OCI-LY1 (cell line): Measurements from ENCODE around the gene KLK11.

Experiments used
- H2AFZ ChIP-seq: fragments of 200-600 bp; sonication (generic), shearing (Covaris generic); 2 replicates; pipeline ENCODE4 v1.6.0; 2014; ENCODE audit warnings: antibody characterized with exemption, mild to moderate bottlenecking, low read length
- H3F3A ChIP-seq: fragments of 200-600 bp; sonication (generic), shearing (Covaris generic); 2 replicates; pipeline ENCODE4 v1.6.0; 2014; ENCODE audit warnings: mild to moderate bottlenecking, antibody characterized with exemption, low read length, moderate library complexity; ENCODE audit not compliant: insufficient read depth
- H3K27ac ChIP-seq: fragments of 200-600 bp; sonication (generic); 2 replicates; pipeline ENCODE4 v1.5.1; 2014; ENCODE audit warnings: low read length, mixed run types, mild to moderate bottlenecking, low read depth; ENCODE audit not compliant: poor library complexity, severe bottlenecking
- H3K27me3 ChIP-seq: fragments of 200-600 bp; sonication (generic); 2 replicates; pipeline ENCODE4 v1.6.0; 2014; ENCODE audit warnings: antibody characterized with exemption, mild to moderate bottlenecking, low read length, moderate library complexity; ENCODE audit not compliant: insufficient read depth
- H3K36me3 ChIP-seq: fragments of 200-600 bp; sonication (generic); 2 replicates; pipeline ENCODE4 v1.6.1; 2014; ENCODE audit warnings: mild to moderate bottlenecking, antibody characterized with exemption, low read length, moderate library complexity, mixed read lengths; ENCODE audit not compliant: insufficient read depth
- H3K4me1 ChIP-seq: fragments of 200-600 bp; sonication (generic); 2 replicates; pipeline ENCODE4 v1.5.1; 2014; ENCODE audit warnings: mild to moderate bottlenecking, low read length, moderate library complexity; ENCODE audit not compliant: insufficient read depth, severe bottlenecking
- H3K4me2 ChIP-seq: fragments of 200-600 bp; sonication (generic), shearing (Covaris generic); 2 replicates; pipeline ENCODE4 v1.6.1; 2014; ENCODE audit warnings: low read length
- H3K4me3 ChIP-seq: fragments of 200-600 bp; sonication (generic); 2 replicates; pipeline ENCODE4 v1.5.1; 2014; ENCODE audit warnings: low read length, low read depth, mild to moderate bottlenecking, mixed read lengths; ENCODE audit not compliant: poor library complexity, severe bottlenecking
- H3K79me2 ChIP-seq: fragments of 200-600 bp; shearing (Covaris generic); 2 replicates; pipeline ENCODE4 v1.6.1; 2016; ENCODE audit warnings: mixed run types, low read length, mixed read lengths; ENCODE audit not compliant: insufficient read depth
- H3K9ac ChIP-seq: fragments of 200-600 bp; sonication (generic), shearing (Covaris generic); 2 replicates; pipeline ENCODE4 v1.6.1; 2014; ENCODE audit warnings: mild to moderate bottlenecking, low read length, mixed read lengths
- H3K9me2 ChIP-seq: fragments of 200-600 bp; sonication (generic), shearing (Covaris generic); 2 replicates; pipeline ENCODE4 v1.6.1; 2014; ENCODE audit warnings: low read depth, mild to moderate bottlenecking, low read length, mixed read lengths
- H3K9me3 ChIP-seq: fragments of 200-600 bp; shearing (Covaris generic); 2 replicates; pipeline ENCODE4 v1.6.1; 2014; ENCODE audit warnings: low read length, mixed read lengths
- H4K20me1 ChIP-seq: fragments of 200-600 bp; sonication (generic), shearing (Covaris generic); 2 replicates; pipeline ENCODE4 v1.6.0; 2016; ENCODE audit warnings: mild to moderate bottlenecking, low read length; ENCODE audit not compliant: insufficient read depth
- EZH2 ChIP-seq: fragments of 200-600 bp; sonication (generic), shearing (Covaris generic); IDR thresholded peaks from 2 replicates; pipeline ENCODE4 v1.8.0; 2017; ENCODE audit warnings: borderline replicate concordance, mixed run types, mild to moderate bottlenecking, antibody characterized with exemption, low read length, moderate library complexity, mixed read lengths
- TF ChIP-seq, protein P1 (sequence below): fragments of 200-600 bp; sonication (generic), shearing (Covaris generic); IDR thresholded peaks from 2 replicates; pipeline ENCODE4 v1.5.1; 2017; ENCODE audit warnings: mild to moderate bottlenecking, antibody characterized with exemption, low read length, moderate library complexity, mixed read lengths

Gene KLK11

DNA sequence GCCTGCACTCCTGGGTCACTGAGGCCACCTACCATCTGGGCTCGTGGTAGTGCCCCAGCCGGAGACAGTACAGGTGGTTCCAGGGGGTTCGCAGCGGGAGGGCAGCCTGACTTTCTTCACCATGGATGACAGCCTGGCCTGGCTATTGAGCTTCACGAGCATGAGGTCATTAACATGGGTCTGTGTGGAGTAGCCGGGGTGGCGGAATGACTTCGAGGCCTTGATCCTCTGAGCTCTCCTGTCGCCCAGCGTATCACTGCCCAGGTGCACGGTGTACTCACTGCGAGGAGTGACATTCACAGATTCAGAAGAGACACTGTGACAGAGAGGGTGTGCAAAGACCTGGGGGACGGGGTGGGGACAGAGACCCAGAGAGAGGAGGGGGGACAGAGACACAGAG lies 46.2 kb downstream of the KLK11 start:
- Histone ChIP-seq H4K20me1 (no peaks in the 10 kb centered on the region), H3K9me3 (no peaks in the 10 kb centered on the region), H3K4me1 (no peaks in the 10 kb centered on the region), H3K9ac (no peak overlapping the region), H3K27ac (no peak overlapping the region), H3K4me3 (no peak overlapping the region), H3K79me2 (no peaks in the 10 kb centered on the region), H3K9me2 (no peaks in the 10 kb centered on the region), H2AFZ (no peak overlapping the region), H3K36me3 (no peaks in the 10 kb centered on the region), H3K27me3 (no peaks in the 10 kb centered on the region), H3F3A (no peaks in the 10 kb centered on the region), H3K4me2 (no peak overlapping the region)
- no peak for TF ChIP-seq EZH2
- TF ChIP-seq, protein P1, sequence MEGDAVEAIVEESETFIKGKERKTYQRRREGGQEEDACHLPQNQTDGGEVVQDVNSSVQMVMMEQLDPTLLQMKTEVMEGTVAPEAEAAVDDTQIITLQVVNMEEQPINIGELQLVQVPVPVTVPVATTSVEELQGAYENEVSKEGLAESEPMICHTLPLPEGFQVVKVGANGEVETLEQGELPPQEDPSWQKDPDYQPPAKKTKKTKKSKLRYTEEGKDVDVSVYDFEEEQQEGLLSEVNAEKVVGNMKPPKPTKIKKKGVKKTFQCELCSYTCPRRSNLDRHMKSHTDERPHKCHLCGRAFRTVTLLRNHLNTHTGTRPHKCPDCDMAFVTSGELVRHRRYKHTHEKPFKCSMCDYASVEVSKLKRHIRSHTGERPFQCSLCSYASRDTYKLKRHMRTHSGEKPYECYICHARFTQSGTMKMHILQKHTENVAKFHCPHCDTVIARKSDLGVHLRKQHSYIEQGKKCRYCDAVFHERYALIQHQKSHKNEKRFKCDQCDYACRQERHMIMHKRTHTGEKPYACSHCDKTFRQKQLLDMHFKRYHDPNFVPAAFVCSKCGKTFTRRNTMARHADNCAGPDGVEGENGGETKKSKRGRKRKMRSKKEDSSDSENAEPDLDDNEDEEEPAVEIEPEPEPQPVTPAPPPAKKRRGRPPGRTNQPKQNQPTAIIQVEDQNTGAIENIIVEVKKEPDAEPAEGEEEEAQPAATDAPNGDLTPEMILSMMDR: no peak

DNA sequence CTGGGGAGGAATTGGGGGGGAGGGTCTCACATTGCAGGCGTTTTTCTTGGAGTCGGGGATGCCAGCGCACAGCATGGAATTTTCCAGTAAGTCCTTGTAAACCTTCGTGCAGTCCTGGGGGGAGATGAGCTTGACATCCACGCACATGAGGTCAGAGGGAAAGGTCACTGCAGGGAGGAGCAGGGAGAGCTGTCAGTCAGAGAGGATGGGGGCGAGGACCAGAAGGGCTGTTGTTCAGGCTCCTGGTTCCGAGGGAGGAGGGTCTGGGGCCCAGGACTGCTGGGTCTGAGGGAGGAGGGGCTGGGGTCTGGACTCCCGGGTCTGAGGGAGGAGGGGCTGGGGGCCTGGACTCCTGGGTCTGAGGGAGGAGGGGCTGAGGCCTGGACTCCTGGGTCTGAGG lies 46.7 kb downstream of the KLK11 start:
- Histone ChIP-seq H2AFZ (no peak overlapping the region), H3K79me2 (no peaks in the 10 kb centered on the region), H3K27me3 (no peaks in the 10 kb centered on the region), H3K36me3 (no peaks in the 10 kb centered on the region), H3K27ac (no peak overlapping the region), H4K20me1 (no peaks in the 10 kb centered on the region), H3K4me3 (no peak overlapping the region), H3K9me3 (no peaks in the 10 kb centered on the region), H3K9me2 (no peaks in the 10 kb centered on the region), H3K9ac (no peak overlapping the region), H3K4me2 (no peak overlapping the region), H3F3A (no peaks in the 10 kb centered on the region), H3K4me1 (no peaks in the 10 kb centered on the region)
- TF ChIP-seq EZH2: no peak
- TF ChIP-seq, protein P1: no peak

GRCh38 chr19:50978772-50979390 lies 47.5 kb downstream of the KLK11 start:
- no peaks in the 10 kb centered on the region for H3F3A ChIP-seq
- no peak for TF ChIP-seq EZH2
- TF ChIP-seq, protein P1: no peak
- H3K9me3 ChIP-seq: no peaks in the 10 kb centered on the region
- H3K79me2 ChIP-seq: no peaks in the 10 kb centered on the region
- H3K4me2 ChIP-seq: no peak overlapping the region
- H3K36me3 ChIP-seq: no peaks in the 10 kb centered on the region
- no peaks in the 10 kb centered on the region for H4K20me1 ChIP-seq
- no peaks in the 10 kb centered on the region for H3K9me2 ChIP-seq
- H3K4me3 ChIP-seq: no peak overlapping the region
- H3K27me3 ChIP-seq: no peaks in the 10 kb centered on the region
- no peak overlapping the region for H3K9ac ChIP-seq
- no peak overlapping the region for H2AFZ ChIP-seq
- H3K27ac ChIP-seq: no peak overlapping the region
- H3K4me1 ChIP-seq: no peaks in the 10 kb centered on the region
